GM21515 (cell line): ENCODE results near the gene DDX1.

Experiments used
- ATAC-seq: cut with Tn5 transposase; IDR thresholded peaks from one replicate; pipeline ENCODE4 v1.9.1; 2021; ENCODE audit not compliant: unreplicated experiment

DDX1 gene

DNA sequence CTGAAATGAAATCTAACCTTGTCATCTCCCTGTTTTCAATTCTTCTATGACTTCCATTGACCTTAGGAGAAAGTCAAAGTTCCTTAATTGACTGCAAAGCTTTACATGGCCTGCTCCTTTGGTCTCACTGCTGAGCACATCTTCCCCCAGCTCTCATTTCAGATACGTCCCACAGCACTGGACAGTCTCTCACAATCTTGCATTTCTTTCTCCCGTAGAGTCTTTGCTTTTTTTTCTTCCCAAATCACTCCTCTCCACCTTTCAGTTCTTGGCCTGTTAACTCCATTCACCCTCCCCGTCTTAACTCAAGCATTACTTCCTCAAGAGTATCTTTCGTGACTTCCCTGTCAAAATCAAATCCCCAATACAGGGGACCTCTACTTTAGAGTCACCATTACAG lies 67.2 kb downstream of the DDX1 start:
- no peak for ATAC-seq

- no peak for ATAC-seq
Measured at GRCh38 chr2:15660491-15661294, 69.0 kb downstream of the DDX1 start.

GRCh38 chr2:15661295-15661569 lies 69.6 kb downstream of the DDX1 start:
- ATAC-seq: no peak

- no peak for ATAC-seq
Measured at GRCh38 chr2:15662026-15662425, 70.4 kb downstream of the DDX1 start.

- no peak for ATAC-seq
Measured at GRCh38 chr2:15662579-15662978, 70.9 kb downstream of the DDX1 start.

DNA sequence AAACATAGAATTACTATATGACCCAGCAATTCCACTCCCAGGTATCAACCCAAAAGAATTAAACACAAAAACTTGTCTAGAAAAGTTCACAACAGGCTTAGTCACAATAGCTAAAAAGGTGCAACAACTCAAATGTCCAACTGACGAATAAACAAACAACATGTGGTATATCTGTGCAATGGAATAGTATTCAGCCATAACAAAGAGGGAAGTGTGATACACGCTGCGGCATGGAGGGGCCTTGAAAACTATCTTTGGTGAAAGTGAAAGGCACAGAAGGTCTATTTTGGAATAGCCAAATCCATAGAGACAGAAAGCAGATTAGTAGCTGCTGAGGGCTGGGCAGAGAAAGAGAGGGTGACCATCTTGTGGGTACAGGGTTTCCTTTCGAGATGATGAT lies 72.1 kb downstream of the DDX1 start:
- ATAC-seq: no peak

GRCh38 chr2:15664273-15665066 lies 72.8 kb downstream of the DDX1 start:
- no peak for ATAC-seq

- no peak for ATAC-seq
Measured at GRCh38 chr2:15665067-15665942, 73.6 kb downstream of the DDX1 start.

DNA sequence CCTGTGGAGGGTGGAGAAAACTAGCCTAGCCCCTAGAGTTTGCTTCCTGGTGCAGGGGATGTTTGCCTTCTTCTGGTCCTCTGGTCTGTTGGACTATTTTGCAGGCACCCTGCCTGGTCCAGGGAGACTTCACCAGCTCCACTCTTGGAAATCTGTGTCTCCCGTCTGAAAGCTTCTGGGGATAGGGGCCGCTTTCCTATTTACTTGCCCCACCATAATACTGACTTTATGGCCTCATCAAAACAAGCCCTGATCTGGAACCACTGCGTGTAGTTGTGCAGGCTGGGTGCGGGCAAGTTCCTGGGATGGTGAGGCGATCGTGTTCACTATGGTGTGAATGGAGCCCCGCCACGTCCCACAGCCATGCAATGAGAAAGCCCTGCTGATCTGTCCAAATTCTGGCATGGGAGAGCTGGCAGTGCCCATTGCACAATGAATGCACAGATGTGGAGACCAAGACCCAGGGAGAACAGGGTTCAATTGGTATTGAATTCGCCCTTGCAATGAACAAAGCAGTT lies 74.3 kb downstream of the DDX1 start:
- ATAC-seq: no peak

- no peak for ATAC-seq
Measured at GRCh38 chr2:15666861-15667808, 75.5 kb downstream of the DDX1 start.

- ATAC-seq: no peak
Measured at GRCh38 chr2:15667809-15668556, 76.3 kb downstream of the DDX1 start.

DNA sequence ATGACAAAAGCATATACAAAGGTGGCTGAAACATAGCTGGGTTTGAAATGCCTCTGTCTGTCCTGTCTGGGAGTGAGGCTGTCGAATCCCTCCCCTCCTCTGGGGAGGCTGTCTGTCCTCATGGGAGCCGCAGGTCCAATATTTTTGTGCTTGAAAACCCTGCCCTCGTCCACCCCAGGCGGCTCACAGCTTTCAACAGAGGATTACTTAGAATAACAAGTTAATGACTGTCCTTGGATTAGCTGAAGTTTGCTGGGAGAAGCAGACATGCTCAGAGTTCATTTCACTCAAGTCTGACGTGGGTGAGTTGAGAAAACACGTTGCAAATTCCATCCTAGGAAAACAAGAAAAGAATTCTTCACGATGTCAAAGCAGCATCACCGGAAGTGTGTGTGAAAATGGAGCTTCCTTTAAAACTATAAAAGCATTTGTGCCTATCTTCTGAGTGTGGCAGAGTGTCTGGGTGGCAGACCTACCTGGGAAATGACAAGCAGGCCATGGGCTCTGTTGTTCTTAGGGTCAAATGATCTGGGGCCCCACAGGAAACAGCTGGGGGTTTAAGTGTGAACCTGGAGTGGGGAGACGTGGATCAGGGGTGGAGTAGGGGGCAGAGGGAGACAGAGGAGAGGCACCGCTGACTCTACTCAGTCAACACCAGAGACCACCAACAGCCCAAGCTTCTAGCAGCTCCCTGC lies 77.1 kb downstream of the DDX1 start:
- no peak for ATAC-seq

DNA sequence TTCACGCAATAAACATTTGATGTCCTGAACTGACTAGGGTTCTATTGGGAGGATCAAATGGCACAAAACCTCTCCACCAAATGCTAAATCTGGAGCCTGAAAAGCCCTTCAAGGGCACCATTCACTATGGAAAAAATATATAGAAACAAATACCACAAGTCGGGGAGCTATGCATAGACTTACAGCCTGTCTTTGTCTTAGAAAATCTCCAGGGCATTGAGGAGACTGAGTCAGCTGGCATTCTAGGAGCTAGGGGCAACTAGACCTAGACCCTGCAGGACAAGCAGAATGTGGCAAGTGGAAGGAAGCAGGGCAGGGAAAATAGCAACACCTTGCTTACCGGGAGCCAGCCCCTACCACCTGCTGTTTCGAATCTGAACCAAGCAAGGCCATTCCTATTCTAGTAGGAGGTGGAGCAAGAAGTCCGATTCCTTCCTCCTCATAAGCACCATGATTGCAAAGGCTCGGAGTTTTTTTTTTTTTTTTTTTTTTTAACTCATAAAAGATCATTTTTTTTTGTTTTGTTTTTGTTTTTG lies 77.8 kb downstream of the DDX1 start:
- no peak for ATAC-seq

DNA sequence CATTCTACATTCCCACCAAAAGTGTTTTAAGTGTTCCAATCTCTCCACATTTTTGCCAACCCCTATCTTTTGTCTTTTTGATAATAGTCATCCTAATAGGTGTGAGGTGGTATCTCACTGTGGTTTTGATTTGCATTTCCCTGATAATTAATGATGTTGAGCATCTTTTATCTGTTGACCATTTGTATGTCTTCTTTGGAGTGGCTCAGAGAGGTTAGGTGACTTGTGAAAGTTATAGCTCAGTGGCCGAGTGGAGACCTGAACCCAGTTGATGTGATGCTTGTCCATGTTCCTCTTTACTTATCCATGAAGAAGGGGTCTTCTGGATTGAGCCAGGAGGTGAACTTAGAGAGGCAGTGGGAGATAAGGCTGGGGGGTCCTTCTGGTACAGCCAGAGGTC lies 78.8 kb downstream of the DDX1 start:
- no peak for ATAC-seq

DNA sequence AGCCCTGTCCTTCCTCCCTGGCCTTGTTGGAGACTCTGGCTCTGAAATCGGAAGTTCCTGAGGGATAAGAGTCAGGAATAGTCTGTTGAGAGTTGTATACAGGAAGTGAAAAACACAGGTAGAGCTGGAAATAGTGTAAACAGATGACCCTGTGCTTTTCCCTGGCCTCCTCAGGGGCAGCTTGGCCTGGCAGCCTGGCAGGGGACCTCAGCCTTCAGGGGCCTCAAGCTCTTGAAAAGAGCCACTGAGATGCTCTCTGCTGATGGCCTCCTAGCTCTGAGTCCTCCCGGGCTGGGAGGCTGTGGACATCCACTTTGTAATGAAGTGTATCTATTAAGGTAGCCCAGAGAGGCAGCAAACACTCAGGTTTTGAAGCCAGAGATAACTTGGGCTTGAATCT lies 79.3 kb downstream of the DDX1 start:
- ATAC-seq: no peak

GRCh38 chr2:15671409-15671808 lies 79.7 kb downstream of the DDX1 start:
- ATAC-seq: no peak

- ATAC-seq: no peak
Measured at GRCh38 chr2:15671842-15672815, 80.5 kb downstream of the DDX1 start.
